H9 (cell line): Measurements from ENCODE around the gene FGFR4. TPM values are rescaled to one million over a fixed set of nuclear protein-coding genes. Genes with fewer than 3 reads are reported as not detected.

ENCODE experiments used
- DNase-seq: peaks from one replicate; pipeline ENCODE4 v3.0.0-alpha.2; 2017
- H2AFZ ChIP-seq: one replicate; pipeline ENCODE4 v1.6.1; 2013; ENCODE audit warnings: mild to moderate bottlenecking, low read length, control low read depth, moderate library complexity
- H2AK5ac ChIP-seq: 2 replicates; pipeline ENCODE4 v1.6.1; 2013; ENCODE audit warnings: low read length, control low read depth, mixed read lengths; ENCODE audit not compliant: insufficient read length
- H2BK120ac ChIP-seq: one replicate; pipeline ENCODE4 v1.6.1; 2013; ENCODE audit warnings: low read depth, mild to moderate bottlenecking, low read length, control low read depth, inconsistent platforms; ENCODE audit not compliant: poor library complexity, severe bottlenecking
- H2BK12ac ChIP-seq: 2 replicates; pipeline ENCODE4 v1.6.1; 2013; ENCODE audit warnings: low read length, control low read depth, mixed read lengths, low read depth; ENCODE audit not compliant: insufficient read length
- H2BK15ac ChIP-seq: 2 replicates; pipeline ENCODE4 v1.6.1; 2013; ENCODE audit warnings: low read depth, low read length, control low read depth
- H2BK20ac ChIP-seq: one replicate; pipeline ENCODE4 v1.6.1; 2013; ENCODE audit warnings: low read depth, mild to moderate bottlenecking, low read length, control low read depth, inconsistent platforms; ENCODE audit not compliant: poor library complexity, severe bottlenecking
- H2BK5ac ChIP-seq: 2 replicates; pipeline ENCODE4 v1.6.1; 2013; ENCODE audit warnings: low read length, control low read depth, mixed read lengths; ENCODE audit not compliant: insufficient read length
- H3K14ac ChIP-seq: 2 replicates; pipeline ENCODE4 v1.6.1; 2013; ENCODE audit warnings: low read length, control low read depth; ENCODE audit not compliant: insufficient read depth
- H3K18ac ChIP-seq: 2 replicates; pipeline ENCODE4 v1.6.1; 2013; ENCODE audit warnings: low read depth, mild to moderate bottlenecking, mixed read lengths, low read length, control low read depth; ENCODE audit not compliant: insufficient read length
- H3K23ac ChIP-seq: 2 replicates; pipeline ENCODE4 v1.6.1; 2013; ENCODE audit warnings: low read length, control low read depth, mixed read lengths, low read depth; ENCODE audit not compliant: insufficient read length
- H3K23me2 ChIP-seq: 2 replicates; pipeline ENCODE4 v1.6.1; 2013; ENCODE audit warnings: low read depth, mild to moderate bottlenecking, mixed read lengths, low read length, control low read depth; ENCODE audit not compliant: insufficient read length, poor library complexity, severe bottlenecking
- H3K27ac ChIP-seq: 2 replicates; pipeline ENCODE4 v1.5.1; 2013; ENCODE audit warnings: low read length, control low read depth, mixed read lengths, low read depth; ENCODE audit not compliant: insufficient read length
- H3K27me3 ChIP-seq: 2 replicates; pipeline ENCODE4 v1.6.1; 2013; ENCODE audit warnings: low read length, control low read depth, inconsistent platforms; ENCODE audit not compliant: insufficient read depth
- H3K4ac ChIP-seq: 2 replicates; pipeline ENCODE4 v1.6.1; 2013; ENCODE audit warnings: low read depth, mild to moderate bottlenecking, control low read depth, inconsistent platforms, low read length, moderate library complexity
- H3K4me1 ChIP-seq: 2 replicates; pipeline ENCODE4 v1.6.1; 2013; ENCODE audit warnings: low read length, control low read depth, inconsistent platforms; ENCODE audit not compliant: insufficient read depth
- H3K4me2 ChIP-seq: 2 replicates; pipeline ENCODE4 v1.6.1; 2013; ENCODE audit warnings: low read length, control low read depth, mixed read lengths; ENCODE audit not compliant: insufficient read length, insufficient read depth
- H3K56ac ChIP-seq: 2 replicates; pipeline ENCODE4 v1.6.1; 2013; ENCODE audit warnings: low read depth, mild to moderate bottlenecking, mixed read lengths, low read length, control low read depth; ENCODE audit not compliant: insufficient read length
- H3K79me1 ChIP-seq: 2 replicates; pipeline ENCODE4 v1.6.1; 2013; ENCODE audit warnings: low read depth, mild to moderate bottlenecking, moderate library complexity, low read length, control low read depth, inconsistent platforms; ENCODE audit not compliant: insufficient read depth, poor library complexity, severe bottlenecking
- H3K79me2 ChIP-seq: 2 replicates; pipeline ENCODE4 v1.6.1; 2013; ENCODE audit warnings: low read length, control low read depth, inconsistent platforms; ENCODE audit not compliant: insufficient read depth
- H3K9ac ChIP-seq: 2 replicates; pipeline ENCODE4 v1.6.1; 2013; ENCODE audit warnings: low read length, control low read depth, mixed read lengths; ENCODE audit not compliant: insufficient read length; ENCODE audit errors: extremely low read depth
- H3K9me3 ChIP-seq: one replicate; pipeline ENCODE4 v1.6.1; 2013; ENCODE audit warnings: low read depth, low read length, inconsistent platforms; ENCODE audit not compliant: control insufficient read depth
- H3T11ph ChIP-seq: one replicate; pipeline ENCODE4 v1.6.1; 2013; ENCODE audit warnings: mild to moderate bottlenecking, low read length, control low read depth, inconsistent platforms
- H4K20me1 ChIP-seq: one replicate; pipeline ENCODE4 v1.6.1; 2013; ENCODE audit not compliant: control insufficient read depth, insufficient read length, insufficient read depth
- H4K5ac ChIP-seq: 2 replicates; pipeline ENCODE4 v1.6.1; 2013; ENCODE audit warnings: low read depth, mild to moderate bottlenecking, mixed read lengths, low read length, control low read depth; ENCODE audit not compliant: insufficient read length
- H4K8ac ChIP-seq: replicated peaks from 2 replicates; pipeline ENCODE4 v1.6.1; 2013; ENCODE audit warnings: low read length, control low read depth, mixed read lengths, low read depth; ENCODE audit not compliant: insufficient read length
- H4K91ac ChIP-seq: 2 replicates; pipeline ENCODE4 v1.6.1; 2013; ENCODE audit warnings: low read depth, mild to moderate bottlenecking, moderate library complexity, mixed read lengths, low read length, control low read depth; ENCODE audit not compliant: insufficient read length
- H3K27ac Mint-ChIP-seq, 3 experiments: 2 replicates in 2 of 3; 3 replicates in 1 of 3; pipeline ENCODE4 v1.8.0; 2020 to 2021; ENCODE audit warnings: mixed read lengths in 3 of 3, mild to moderate bottlenecking in 1 of 3, moderate library complexity in 1 of 3
- H3K27me3 Mint-ChIP-seq: 2 replicates; pipeline ENCODE4 v1.8.0; 2021; ENCODE audit warnings: low read depth, mild to moderate bottlenecking, moderate library complexity, mixed read lengths
- H3K36me3 Mint-ChIP-seq, 3 experiments: 2 replicates in 2 of 3; 3 replicates in 1 of 3; pipeline ENCODE4 v1.8.0; 2020 to 2021; ENCODE audit warnings: low read depth in 3 of 3, mixed read lengths in 3 of 3; ENCODE audit not compliant: insufficient read depth in 1 of 3
- H3K4me1 Mint-ChIP-seq, 2 experiments: 2 replicates each; pipeline ENCODE4 v1.8.0; 2020; ENCODE audit warnings: mixed read lengths in 2 of 2
- H3K4me3 Mint-ChIP-seq, 2 experiments: 2 replicates in 1 of 2; 3 replicates in 1 of 2; pipeline ENCODE4 v1.8.0; 2020 to 2021; ENCODE audit warnings: mild to moderate bottlenecking in 2 of 2, mixed read lengths in 2 of 2, moderate library complexity in 1 of 2
- H3K9me3 Mint-ChIP-seq, 2 experiments: 2 replicates in 1 of 2; 3 replicates in 1 of 2; pipeline ENCODE4 v1.8.0; 2020; ENCODE audit warnings: mild to moderate bottlenecking in 2 of 2, mixed read lengths in 2 of 2, moderate library complexity in 1 of 2
- WGBS: extraction: QIAGEN DNeasy Blood & Tissue Kit; methylation state at CpG from one replicate; pipeline ENCODE4 v1.1.7; 2013; ENCODE audit warnings: missing lambda C conversion rate, low lambda C conversion rate, mixed read lengths; ENCODE audit not compliant: insufficient read length; ENCODE audit errors: extremely low coverage; 5-methylcytosine and 5-hydroxymethylcytosine counted together
- total RNA-seq: library from RNA; stranded (reverse); gene quantifications from 2 replicates; pipeline ENCODE4 v1.2.1, GENCODE V29; 2021
- TF ChIP-seq, protein P1 (sequence below): fragments of 200-600 bp; sonication (generic); conservative IDR thresholded peaks from 3 replicates; pipeline ENCODE4 v1.8.0; 2021; ENCODE audit warnings: antibody characterized with exemption, mild to moderate bottlenecking

Gene FGFR4
- total RNA-seq, 1 experiment from 2014 or later, result 52.8 TPM

DNA sequence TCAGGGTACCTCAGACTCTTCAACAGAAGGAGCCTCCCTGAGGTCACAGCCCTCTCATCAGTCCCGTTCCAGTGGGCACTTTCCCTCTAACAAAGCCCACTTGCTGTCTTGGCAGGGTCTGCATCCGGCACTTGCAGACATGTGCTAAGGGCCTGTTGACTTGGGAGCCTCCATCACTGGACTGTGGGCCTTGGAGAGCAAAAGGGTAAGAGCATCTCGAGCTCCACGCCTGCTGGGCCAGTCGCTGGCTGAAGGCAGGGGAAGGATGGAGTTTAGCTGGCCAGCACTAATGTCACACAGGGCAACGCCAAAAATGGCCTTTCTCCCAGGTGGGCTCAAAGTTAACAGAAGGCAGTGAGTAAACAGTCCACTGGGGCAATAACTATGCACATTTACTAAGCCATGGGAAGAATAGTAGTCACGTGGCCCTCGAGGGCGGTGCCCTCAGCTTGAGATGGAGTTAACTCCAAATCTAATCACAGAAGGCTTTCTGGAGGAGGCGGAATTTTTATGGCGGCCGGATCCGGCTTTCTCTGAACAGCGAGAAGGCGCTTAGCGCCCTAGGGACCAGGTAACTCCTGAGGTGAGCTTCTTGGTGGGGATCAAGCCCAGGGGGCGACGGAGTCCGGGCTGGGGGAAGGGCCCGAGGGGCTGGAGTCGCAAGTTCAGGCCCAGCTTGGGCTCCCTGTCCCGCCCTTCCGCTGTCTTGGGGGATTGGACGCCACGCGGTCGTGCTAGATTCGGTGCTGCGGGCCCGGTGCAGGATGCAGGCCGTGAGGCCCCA, 44.8 kb downstream of the FGFR4 start:
- Histone ChIP-seq H3K9ac (peak overlapping the region; percentile 87), H2BK120ac (no peak overlapping the region), H2BK12ac (no peak overlapping the region), H2AK5ac (no peak overlapping the region), H3K56ac (no peak overlapping the region), H4K91ac (peak overlapping the region; percentile 4), H3K4ac (no peak overlapping the region), H3T11ph (no peak overlapping the region), H3K9me3 (no peaks in the 10 kb centered on the region), H3K79me2 (peaks cover 18% of the 10 kb centered on the region; the same call in 1 of the 2 replicates), H4K8ac (no peak overlapping the region), H2BK20ac (no peak overlapping the region), H3K27me3 (no peaks in the 10 kb centered on the region), H2BK5ac (no peak overlapping the region), H3K4me2 (peak overlapping the region; percentile 58), H3K14ac (peak overlapping the region; percentile 87), H2AFZ (no peak overlapping the region), H3K27ac (no peak overlapping the region), H4K5ac (no peak overlapping the region), H3K79me1 (no peaks in the 10 kb centered on the region), H3K23ac (no peak overlapping the region), H2BK15ac (no peak overlapping the region), H3K23me2 (peaks cover 18% of the 10 kb centered on the region), H3K4me1 (peaks cover 16% of the 10 kb centered on the region), H3K18ac (peak overlapping the region; percentile 88), H4K20me1 (no peaks in the 10 kb centered on the region)
- TF ChIP-seq, protein P1, sequence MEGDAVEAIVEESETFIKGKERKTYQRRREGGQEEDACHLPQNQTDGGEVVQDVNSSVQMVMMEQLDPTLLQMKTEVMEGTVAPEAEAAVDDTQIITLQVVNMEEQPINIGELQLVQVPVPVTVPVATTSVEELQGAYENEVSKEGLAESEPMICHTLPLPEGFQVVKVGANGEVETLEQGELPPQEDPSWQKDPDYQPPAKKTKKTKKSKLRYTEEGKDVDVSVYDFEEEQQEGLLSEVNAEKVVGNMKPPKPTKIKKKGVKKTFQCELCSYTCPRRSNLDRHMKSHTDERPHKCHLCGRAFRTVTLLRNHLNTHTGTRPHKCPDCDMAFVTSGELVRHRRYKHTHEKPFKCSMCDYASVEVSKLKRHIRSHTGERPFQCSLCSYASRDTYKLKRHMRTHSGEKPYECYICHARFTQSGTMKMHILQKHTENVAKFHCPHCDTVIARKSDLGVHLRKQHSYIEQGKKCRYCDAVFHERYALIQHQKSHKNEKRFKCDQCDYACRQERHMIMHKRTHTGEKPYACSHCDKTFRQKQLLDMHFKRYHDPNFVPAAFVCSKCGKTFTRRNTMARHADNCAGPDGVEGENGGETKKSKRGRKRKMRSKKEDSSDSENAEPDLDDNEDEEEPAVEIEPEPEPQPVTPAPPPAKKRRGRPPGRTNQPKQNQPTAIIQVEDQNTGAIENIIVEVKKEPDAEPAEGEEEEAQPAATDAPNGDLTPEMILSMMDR, result no peak
- Mint-ChIP-seq H3K27ac (peak overlapping the region; percentile 45 to 97 (median 91)), H3K9me3 (no peaks in the 10 kb centered on the region), H3K4me1 (peaks cover 33 to 40% of the 10 kb centered on the region in 2 experiments), H3K4me3 (peak overlapping the region; percentile 84 to 89), H3K27me3 (peaks cover 7% of the 10 kb centered on the region), H3K36me3 (peaks cover 17 to 21% (median 20%) of the 10 kb centered on the region in 3 experiments)
- no CpG with 5 or more reads among the region's 31 CpGs for WGBS
- DNase-seq, result peak; percentile 64
